ENCODE measurements around the gene ABHD5.
"Not testable (repeated sequence)": the region's sequence is repeated elsewhere in the genome, so short reads cannot be mapped to it uniquely, and the experiment has no call there.

Gene ABHD5

GRCh38 chr3:43690400-43691119, at the start of gene ABHD5:
ABHD5 (plus strand) TSS chr3:43690938; CDS start chr3:43690993, 55 bp downstream.
- peak; percentile 95 for DNase-seq

GRCh38 chr3:43641306-43642114, 49.2 kb upstream of the ABHD5 start:
- no peak for DNase-seq

GRCh38 chr3:43644443-43644842, 46.3 kb upstream of the ABHD5 start:
- no peak for DNase-seq

DNA sequence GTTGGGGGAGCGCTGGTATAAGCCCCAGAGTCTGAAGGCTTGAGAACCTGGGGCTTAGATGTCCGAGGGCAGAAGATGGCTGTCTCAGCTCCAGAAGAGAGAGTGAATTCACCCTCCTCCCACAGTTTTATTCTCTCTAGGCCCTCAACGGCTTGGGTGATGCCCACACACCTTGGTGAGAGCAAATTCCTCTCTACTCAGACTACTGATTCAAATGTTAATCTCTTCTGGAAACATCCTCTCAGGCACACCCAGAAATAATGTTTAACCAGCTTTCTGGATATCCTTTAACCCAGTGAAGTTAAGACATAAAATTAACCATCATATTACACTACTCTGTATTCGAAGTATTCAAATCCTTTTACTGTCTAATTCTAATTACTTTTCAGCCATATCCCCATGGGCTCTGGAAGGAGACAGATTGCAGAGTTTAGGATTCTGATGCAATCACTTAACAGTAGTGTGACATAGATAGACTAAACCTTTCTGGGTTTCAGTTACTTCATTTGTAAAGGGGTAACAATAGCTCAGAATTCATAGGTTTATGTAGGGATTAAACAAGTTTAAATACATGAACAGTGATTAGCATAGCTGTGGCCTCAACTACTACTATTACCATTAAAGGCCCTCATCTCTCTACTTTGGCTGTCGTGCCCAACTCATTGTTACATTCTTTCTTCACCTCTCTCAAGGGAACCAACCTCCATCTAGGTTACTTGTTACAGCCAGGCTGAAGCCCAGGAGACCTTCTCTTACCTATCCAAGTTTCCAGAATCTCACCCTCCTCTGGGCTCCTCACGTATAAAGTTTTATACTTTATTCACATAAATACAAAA, 43.2 kb upstream of the ABHD5 start:
- DNase-seq = no peak

- no peak for DNase-seq
Measured at GRCh38 chr3:43648957-43649356, 41.8 kb upstream of the ABHD5 start.

DNA sequence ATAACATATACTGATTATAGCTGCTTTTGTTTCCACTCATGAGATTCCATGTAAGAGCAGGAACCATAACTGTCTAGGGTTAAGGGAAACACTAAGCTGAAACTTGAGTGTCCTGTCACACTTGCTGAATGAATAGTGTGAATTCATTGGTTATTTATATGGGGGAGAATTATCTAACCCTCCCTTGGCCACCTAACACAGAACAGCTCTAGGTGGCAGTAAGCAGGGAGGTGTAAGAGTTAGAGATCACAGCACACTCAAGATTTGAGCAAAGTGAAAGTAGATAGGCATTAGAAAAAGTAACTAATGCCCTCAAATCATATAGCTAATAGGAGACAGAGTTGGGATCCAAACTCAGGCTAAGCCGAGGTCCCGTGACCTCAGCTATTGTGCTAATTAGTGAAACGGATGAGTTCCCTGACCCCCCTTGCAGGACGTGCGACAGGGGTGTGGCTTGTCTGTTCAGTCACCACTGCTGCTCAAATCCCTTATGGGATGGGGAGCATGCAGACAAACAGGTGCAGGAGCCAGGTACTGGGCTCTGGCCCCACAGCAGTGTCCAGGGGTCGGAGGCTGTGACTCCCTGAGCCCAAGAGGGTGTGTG, 41.3 kb upstream of the ABHD5 start:
- peak; percentile 31 for DNase-seq

DNA sequence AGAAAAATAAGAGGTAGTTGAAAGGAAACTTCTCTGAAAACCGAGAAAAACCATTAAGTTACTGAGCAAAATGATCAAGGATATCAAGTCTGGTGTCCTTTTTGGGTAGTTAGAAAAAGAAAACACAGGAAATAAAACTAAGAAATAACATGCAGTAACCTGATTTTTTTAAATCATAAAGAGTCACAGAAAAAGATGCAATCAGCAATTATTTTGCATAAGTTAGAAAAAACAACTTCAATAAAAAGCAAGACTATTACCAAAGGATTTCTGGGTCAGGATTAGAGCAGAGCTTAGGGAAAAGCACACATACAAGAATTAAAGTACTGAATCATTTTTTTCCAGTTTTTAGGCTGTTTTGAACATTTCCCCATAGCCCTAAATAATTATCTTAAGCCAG, 40.4 kb upstream of the ABHD5 start:
- DNase-seq = no peak

- not testable (repeated sequence) for DNase-seq
Measured at GRCh38 chr3:43656390-43656789, 34.3 kb upstream of the ABHD5 start.

- no peak for DNase-seq
Measured at GRCh38 chr3:43659250-43659880, 31.4 kb upstream of the ABHD5 start.

GRCh38 chr3:43661376-43661775, 29.4 kb upstream of the ABHD5 start:
- not testable (repeated sequence) for DNase-seq

- not testable (repeated sequence) for DNase-seq
Measured at GRCh38 chr3:43665011-43665410, 25.7 kb upstream of the ABHD5 start.

GRCh38 chr3:43670635-43671522, 19.9 kb upstream of the ABHD5 start:
- no peak for DNase-seq

GRCh38 chr3:43674345-43675085, 16.2 kb upstream of the ABHD5 start:
- DNase-seq = no peak

GRCh38 chr3:43675593-43675992, 15.1 kb upstream of the ABHD5 start:
- DNase-seq = no peak

GRCh38 chr3:43676441-43676840, 14.3 kb upstream of the ABHD5 start:
- DNase-seq = no peak

- not testable (repeated sequence) for DNase-seq
Measured at GRCh38 chr3:43678375-43678774, 12.4 kb upstream of the ABHD5 start.

DNA sequence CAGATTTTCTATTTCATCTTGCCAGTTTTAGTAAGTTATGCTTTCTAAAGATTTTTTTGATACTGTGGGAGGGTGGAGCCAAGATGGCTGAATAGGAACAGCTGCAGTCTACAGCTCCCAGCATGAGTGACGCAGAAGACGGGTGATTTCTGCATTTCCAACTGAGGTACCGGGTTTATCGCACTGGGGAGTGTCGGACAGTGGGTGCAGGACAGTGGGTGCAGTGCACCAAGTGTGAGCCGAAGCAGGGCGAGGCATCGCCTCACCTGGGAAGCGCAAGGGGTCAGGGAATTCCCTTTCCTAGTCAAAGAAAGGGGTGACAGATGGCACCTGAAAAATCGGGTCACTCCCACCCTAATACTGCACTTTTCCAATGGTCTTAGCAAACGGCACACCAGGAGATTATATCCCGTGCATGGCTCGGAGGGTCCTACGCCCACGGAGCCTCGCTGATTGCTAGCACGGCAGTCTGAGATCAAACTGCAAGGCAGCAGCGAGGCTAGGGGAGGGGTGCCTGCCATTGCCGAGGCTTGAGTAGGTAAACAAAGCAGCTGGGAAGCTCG, 11.8 kb upstream of the ABHD5 start:
- not testable (repeated sequence) for DNase-seq

DNA sequence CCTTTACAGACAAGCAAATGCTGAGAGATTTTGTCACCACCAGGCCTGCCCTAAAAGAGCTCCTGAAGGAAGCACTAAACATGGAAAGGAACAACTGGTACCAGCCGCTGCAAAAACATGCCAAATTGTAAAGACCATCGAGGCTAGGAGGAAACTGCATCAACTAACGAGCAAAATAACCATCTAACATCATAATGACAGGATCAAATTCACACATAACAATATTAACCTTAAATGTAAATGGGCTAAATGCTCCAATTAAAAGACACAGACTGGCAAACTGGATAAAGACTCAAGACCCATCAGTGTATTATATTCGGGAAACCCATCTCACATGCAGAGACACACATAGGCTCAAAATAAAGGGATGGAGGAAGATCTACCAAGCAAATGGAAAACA, 9.9 kb upstream of the ABHD5 start:
- not testable (repeated sequence) for DNase-seq

DNA sequence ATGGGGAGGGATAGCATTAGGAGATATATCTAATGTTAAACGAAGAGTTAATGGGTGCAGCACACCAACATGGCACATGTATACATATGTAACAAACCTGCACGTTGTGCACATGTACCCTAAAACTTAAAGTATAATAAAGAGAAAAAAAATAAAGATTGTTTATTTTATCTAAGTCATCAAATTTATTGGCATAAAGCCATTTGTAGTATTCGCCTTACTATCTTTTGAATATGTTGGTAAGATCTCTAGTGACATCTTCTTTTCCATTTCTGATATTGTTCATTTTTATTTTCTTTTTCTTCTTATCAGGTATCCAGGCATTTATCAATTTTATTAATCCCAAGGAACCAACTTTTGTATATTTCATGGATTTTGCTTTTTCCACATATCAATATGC, 5.8 kb upstream of the ABHD5 start:
- DNase-seq = no peak

DNA sequence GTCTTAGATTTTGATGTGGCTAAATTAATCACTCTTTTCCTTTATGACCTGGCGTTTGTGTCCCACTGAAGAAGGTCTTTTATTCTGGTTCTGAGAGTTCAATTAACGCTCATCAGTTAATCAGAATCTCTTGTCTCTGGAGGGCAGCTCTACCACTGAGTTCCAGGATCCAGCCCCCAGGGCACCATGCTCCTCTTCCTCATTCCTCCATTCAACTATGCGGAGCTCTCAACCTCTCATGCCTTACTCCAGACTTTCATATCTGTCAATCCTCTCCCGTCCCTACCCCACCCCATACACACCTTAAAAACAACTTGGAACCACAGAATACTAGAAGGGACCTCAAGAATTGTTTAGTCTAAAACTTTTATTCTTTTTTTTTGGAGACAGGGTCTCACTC, 4.8 kb upstream of the ABHD5 start:
- DNase-seq = no peak
